Measurements from ENCODE around the gene HSD3B2. TPM values are rescaled to one million over a fixed set of nuclear protein-coding genes. Genes with fewer than 3 reads are reported as not detected.

Gene HSD3B2
- total RNA-seq, 1 donor: not detected

GRCh38 chr1:119463569-119463968 lies 48.6 kb downstream of the HSD3B2 start:
- no peaks in the 10 kb centered on the region for H3K4me1 ChIP-seq (ENCODE audit: insufficient read depth, low read length)
- H3K27me3 ChIP-seq (ENCODE audit: insufficient read depth, low read length): no peaks in the 10 kb centered on the region
- no peak overlapping the region for H3K4me3 ChIP-seq (ENCODE audit: low read length)
- H3K9me3 ChIP-seq (ENCODE audit: low read depth, low read length): no peaks in the 10 kb centered on the region

- no peaks in the 10 kb centered on the region for H3K4me1 ChIP-seq (ENCODE audit: insufficient read depth, low read length)
- no peaks in the 10 kb centered on the region for H3K9me3 ChIP-seq (ENCODE audit: low read depth, low read length)
- H3K4me3 ChIP-seq (ENCODE audit: low read length): no peak overlapping the region
- no peaks in the 10 kb centered on the region for H3K27me3 ChIP-seq (ENCODE audit: insufficient read depth, low read length)
These were observed 51.5 kb downstream of the HSD3B2 start for GRCh38 chr1:119466445-119466844.

- H3K27me3 ChIP-seq (ENCODE audit: insufficient read depth, low read length): no peaks in the 10 kb centered on the region
- H3K4me1 ChIP-seq (ENCODE audit: insufficient read depth, low read length): no peaks in the 10 kb centered on the region
- H3K4me3 ChIP-seq (ENCODE audit: low read length): no peak overlapping the region
- no peaks in the 10 kb centered on the region for H3K9me3 ChIP-seq (ENCODE audit: low read depth, low read length)
These were observed 52.3 kb downstream of the HSD3B2 start for GRCh38 chr1:119467219-119467618.

- no peak overlapping the region for H3K4me3 ChIP-seq (ENCODE audit: low read length)
- no peaks in the 10 kb centered on the region for H3K27me3 ChIP-seq (ENCODE audit: insufficient read depth, low read length)
- H3K4me1 ChIP-seq (ENCODE audit: insufficient read depth, low read length): no peaks in the 10 kb centered on the region
- no peaks in the 10 kb centered on the region for H3K9me3 ChIP-seq (ENCODE audit: low read depth, low read length)
These were observed 53.1 kb downstream of the HSD3B2 start for GRCh38 chr1:119467857-119468668.

GRCh38 chr1:119469741-119470140 lies 54.8 kb downstream of the HSD3B2 start:
- Histone ChIP-seq H3K27me3 (ENCODE audit: insufficient read depth, low read length) (no peaks in the 10 kb centered on the region), H3K4me1 (ENCODE audit: insufficient read depth, low read length) (no peaks in the 10 kb centered on the region), H3K9me3 (ENCODE audit: low read depth, low read length) (no peaks in the 10 kb centered on the region), H3K4me3 (ENCODE audit: low read length) (no peak overlapping the region)

GRCh38 chr1:119470377-119470776 lies 55.4 kb downstream of the HSD3B2 start:
- H3K4me3 ChIP-seq (ENCODE audit: low read length): no peak overlapping the region

GRCh38 chr1:119470958-119471357 lies 56.0 kb downstream of the HSD3B2 start:
- Histone ChIP-seq H3K27me3 (ENCODE audit: insufficient read depth, low read length) (no peaks in the 10 kb centered on the region), H3K4me1 (ENCODE audit: insufficient read depth, low read length) (no peaks in the 10 kb centered on the region), H3K4me3 (ENCODE audit: low read length) (no peak overlapping the region), H3K9me3 (ENCODE audit: low read depth, low read length) (no peaks in the 10 kb centered on the region)

More at GRCh38 chr1:119470377-119470776, 55.4 kb downstream of the HSD3B2 start:
- no peaks in the 10 kb centered on the region for H3K4me1 ChIP-seq (ENCODE audit: insufficient read depth, low read length)
- no peaks in the 10 kb centered on the region for H3K9me3 ChIP-seq (ENCODE audit: low read depth, low read length)
- H3K27me3 ChIP-seq (ENCODE audit: insufficient read depth, low read length): no peaks in the 10 kb centered on the region

GRCh38 chr1:119471566-119471965 lies 56.6 kb downstream of the HSD3B2 start:
- Histone ChIP-seq H3K4me3 (ENCODE audit: low read length) (no peak overlapping the region), H3K9me3 (ENCODE audit: low read depth, low read length) (no peaks in the 10 kb centered on the region), H3K4me1 (ENCODE audit: insufficient read depth, low read length) (no peaks in the 10 kb centered on the region), H3K27me3 (ENCODE audit: insufficient read depth, low read length) (no peaks in the 10 kb centered on the region)

- Histone ChIP-seq H3K27me3 (ENCODE audit: insufficient read depth, low read length) (no peaks in the 10 kb centered on the region), H3K4me1 (ENCODE audit: insufficient read depth, low read length) (no peaks in the 10 kb centered on the region), H3K4me3 (ENCODE audit: low read length) (no peak overlapping the region), H3K9me3 (ENCODE audit: low read depth, low read length) (no peaks in the 10 kb centered on the region)
These were observed 57.3 kb downstream of the HSD3B2 start for GRCh38 chr1:119472080-119472818.

Other genes with a start within 250 kb of the HSD3B2 start
- gene HAO2, start 46.4 kb upstream of the HSD3B2 start, total RNA-seq: not detected
- gene HSD3B1, start 92.1 kb downstream of the HSD3B2 start, total RNA-seq: not detected
- gene ZNF697, start 233.1 kb downstream of the HSD3B2 start, total RNA-seq: 4.1 TPM

All from mononuclear cell (primary cell).